Muscle of leg (tissue), 11 donors: Measurements from ENCODE around the gene DIS3L2. TPM values are rescaled to one million over a fixed set of nuclear protein-coding genes. Genes with fewer than 3 reads are reported as not detected.

Source experiments
- DNase-seq: peaks from one replicate; pipeline ENCODE4 v3.0.0; 2013
- H3K27ac ChIP-seq: one replicate; pipeline ENCODE4 v1.5.1; 2013; ENCODE audit warnings: mild to moderate bottlenecking, low read length, control low read depth
- H3K27me3 ChIP-seq: one replicate; pipeline ENCODE4 v1.6.1; 2013; ENCODE audit warnings: low read length; ENCODE audit not compliant: control insufficient read depth, insufficient read depth
- H3K36me3 ChIP-seq: one replicate; pipeline ENCODE4 v1.6.1; 2013; ENCODE audit warnings: low read length; ENCODE audit not compliant: control insufficient read depth, insufficient read depth
- H3K4me1 ChIP-seq: one replicate; pipeline ENCODE4 v1.6.1; 2013; ENCODE audit warnings: low read length; ENCODE audit not compliant: control insufficient read depth, insufficient read depth
- H3K4me3 ChIP-seq: one replicate; pipeline ENCODE4 v1.5.1; 2013; ENCODE audit warnings: low read length, control low read depth
- H3K9me3 ChIP-seq: replicated peaks from 2 replicates; pipeline ENCODE4 v1.6.1; 2013; ENCODE audit warnings: low read depth, low read length; ENCODE audit not compliant: control insufficient read depth
- WGBS: methylation state at CpG from one replicate; pipeline ENCODE4 v1.1.5; 2013; ENCODE audit warnings: missing lambda C conversion rate; ENCODE audit not compliant: insufficient coverage; 5-methylcytosine and 5-hydroxymethylcytosine counted together
- polyA plus RNA-seq, 8 donors: library from polyadenylated mRNA; unstranded; fragments of 120-200 nt; gene quantifications; one replicate each; pipeline versions ENCODE4 v1.2.1 to v1.2.3, GENCODE V29; 2013; ENCODE audit warnings: inconsistent platforms in 1 of 8, low replicate concordance in 1 of 8; ENCODE audit not compliant: insufficient read length in 8 of 8, insufficient read depth in 1 of 8
- total RNA-seq: library from RNA; stranded (reverse); fragments of 120-200 nt; gene quantifications from one replicate; pipeline ENCODE4 v1.2.4, GENCODE V29; 2013

DIS3L2 gene
- total and polyA plus RNA-seq, 9 donors: 19.3 to 29.8 (median 24.3) TPM

- Histone ChIP-seq H3K36me3 (peaks cover 3% of the 10 kb centered on the region), H3K4me1 (peaks cover 7% of the 10 kb centered on the region), H3K27me3 (no peaks in the 10 kb centered on the region), H3K27ac (no peak overlapping the region), H3K4me3 (no peak overlapping the region), H3K9me3 (peaks cover 2% of the 10 kb centered on the region)
- DNase-seq: no peak
- WGBS: no CpG with 5 or more reads among the region's 4 CpGs
These were observed 47.6 kb downstream of the DIS3L2 start for GRCh38 chr2:232008907-232009638.

DNA sequence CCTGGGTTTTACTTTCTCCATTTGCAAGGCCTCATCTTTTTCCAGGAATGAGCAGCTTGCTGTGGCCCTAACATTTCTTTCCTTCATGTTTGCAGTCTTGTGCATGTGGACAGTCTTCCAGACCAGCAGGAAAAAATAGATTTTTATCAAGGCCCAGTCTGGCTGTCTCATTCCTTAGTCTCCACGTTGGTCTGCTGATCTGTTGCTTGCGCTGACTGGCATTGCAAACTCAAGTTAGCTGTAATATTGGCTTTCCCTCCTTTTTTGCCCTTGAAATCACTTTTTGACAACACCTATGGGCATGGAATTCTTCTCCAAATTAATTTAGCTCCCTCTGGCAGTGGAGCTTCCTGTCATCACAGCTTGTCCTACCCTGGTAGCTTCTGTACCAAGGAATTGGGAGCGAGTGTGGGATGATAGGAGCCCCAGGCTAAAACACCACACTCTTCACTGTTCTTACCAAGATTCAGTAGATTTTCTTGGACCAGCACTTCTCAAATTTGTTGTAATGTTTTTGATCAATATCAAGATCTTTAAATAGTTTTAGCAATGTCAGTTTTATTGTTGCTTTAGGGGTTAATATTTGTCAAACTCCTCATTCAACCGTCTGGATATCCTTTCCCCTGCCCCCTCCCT is 48.2 kb downstream of the DIS3L2 start:
- H3K9me3 ChIP-seq: peaks cover 2% of the 10 kb centered on the region
- H3K27ac ChIP-seq: no peak overlapping the region
- 94% methylated on average over 2 of the region's 4 CpGs for WGBS
- DNase-seq: no peak
- H3K4me1 ChIP-seq: peaks cover 12% of the 10 kb centered on the region
- H3K27me3 ChIP-seq: no peaks in the 10 kb centered on the region
- no peak overlapping the region for H3K4me3 ChIP-seq
- H3K36me3 ChIP-seq: peaks cover 3% of the 10 kb centered on the region

DNA sequence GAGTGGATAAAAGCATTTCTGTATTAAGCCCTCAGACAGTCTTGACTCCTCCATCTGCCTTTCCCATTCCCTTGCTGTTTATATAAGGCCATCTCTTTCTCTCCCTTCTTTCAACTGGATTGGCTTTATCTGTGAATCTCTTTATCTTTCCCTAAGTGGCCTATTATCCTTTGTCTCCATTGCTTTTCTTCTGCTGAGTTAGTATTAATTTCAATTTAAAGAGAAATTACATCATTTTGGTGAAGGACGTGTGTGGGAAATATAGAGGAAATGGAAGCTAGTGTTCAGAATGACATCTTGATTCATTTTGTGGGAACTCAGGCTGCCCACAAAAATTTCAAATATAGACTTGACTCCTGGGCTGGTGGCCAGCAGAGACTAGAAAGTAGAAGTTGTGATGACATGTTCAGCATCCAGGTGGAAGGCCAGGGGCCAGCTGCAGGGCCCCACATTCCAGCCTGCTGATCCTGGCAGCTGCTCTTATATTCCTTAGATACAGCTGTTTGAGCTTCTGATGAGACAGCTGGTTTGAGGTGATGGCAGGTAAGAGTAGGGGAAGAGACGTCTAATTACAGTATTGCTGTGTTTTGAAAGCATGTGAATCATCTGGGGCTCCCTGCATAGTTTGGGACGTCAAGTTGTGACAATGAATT is 52.3 kb downstream of the DIS3L2 start:
- H3K9me3 ChIP-seq: no peaks in the 10 kb centered on the region
- WGBS: 0% methylated on average over 1 of the region's 3 CpGs
- H3K27me3 ChIP-seq: no peaks in the 10 kb centered on the region
- H3K4me1 ChIP-seq: peaks cover 19% of the 10 kb centered on the region
- no peak overlapping the region for H3K27ac ChIP-seq
- peak; percentile 43 for DNase-seq
- H3K4me3 ChIP-seq: no peak overlapping the region
- H3K36me3 ChIP-seq: peaks cover 4% of the 10 kb centered on the region

DNA sequence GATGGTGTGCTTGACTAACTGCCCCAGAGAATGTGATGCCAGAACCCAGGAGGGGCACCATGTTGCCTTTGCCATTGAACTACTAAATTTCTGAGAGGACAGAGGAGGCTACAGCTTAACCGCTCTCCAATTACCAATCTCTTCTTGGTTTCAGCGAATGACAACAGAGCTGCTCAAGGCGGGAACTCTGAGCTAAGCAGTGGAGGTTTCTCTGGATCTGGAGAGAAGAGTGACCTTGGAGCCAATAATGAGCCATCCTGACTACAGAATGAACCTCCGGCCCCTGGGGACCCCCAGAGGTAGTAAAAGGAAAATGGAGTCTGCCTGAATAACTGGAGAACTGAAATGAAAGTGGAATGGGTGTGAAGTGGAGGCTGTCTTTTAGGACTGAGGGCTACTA is 53.2 kb downstream of the DIS3L2 start:
- Histone ChIP-seq H3K27ac (no peak overlapping the region), H3K36me3 (peaks cover 4% of the 10 kb centered on the region), H3K4me3 (no peak overlapping the region), H3K9me3 (no peaks in the 10 kb centered on the region), H3K27me3 (no peaks in the 10 kb centered on the region), H3K4me1 (peaks cover 24% of the 10 kb centered on the region)
- no peak for DNase-seq
- WGBS: 71% methylated on average over 3 of the region's 4 CpGs

- peak; percentile 96 for DNase-seq
- H3K27me3 ChIP-seq: no peaks in the 10 kb centered on the region
- peaks cover 38% of the 10 kb centered on the region for H3K4me1 ChIP-seq
- H3K4me3 ChIP-seq: no peak overlapping the region
- peak overlapping the region; percentile 69 for H3K27ac ChIP-seq
- WGBS: 40% methylated on average over 1 of the region's 4 CpGs
- H3K36me3 ChIP-seq: peaks cover 14% of the 10 kb centered on the region
- no peaks in the 10 kb centered on the region for H3K9me3 ChIP-seq
These were observed 56.7 kb downstream of the DIS3L2 start for GRCh38 chr2:232018181-232018580.

GRCh38 chr2:232022718-232023117 is 61.2 kb downstream of the DIS3L2 start:
- Histone ChIP-seq H3K36me3 (peaks cover 14% of the 10 kb centered on the region), H3K27me3 (no peaks in the 10 kb centered on the region), H3K9me3 (no peaks in the 10 kb centered on the region), H3K4me3 (no peak overlapping the region), H3K4me1 (peaks cover 32% of the 10 kb centered on the region), H3K27ac (peak overlapping the region; percentile 75)
- DNase-seq: peak; percentile 49
- WGBS: no CpG with 5 or more reads among the region's 3 CpGs

DNA sequence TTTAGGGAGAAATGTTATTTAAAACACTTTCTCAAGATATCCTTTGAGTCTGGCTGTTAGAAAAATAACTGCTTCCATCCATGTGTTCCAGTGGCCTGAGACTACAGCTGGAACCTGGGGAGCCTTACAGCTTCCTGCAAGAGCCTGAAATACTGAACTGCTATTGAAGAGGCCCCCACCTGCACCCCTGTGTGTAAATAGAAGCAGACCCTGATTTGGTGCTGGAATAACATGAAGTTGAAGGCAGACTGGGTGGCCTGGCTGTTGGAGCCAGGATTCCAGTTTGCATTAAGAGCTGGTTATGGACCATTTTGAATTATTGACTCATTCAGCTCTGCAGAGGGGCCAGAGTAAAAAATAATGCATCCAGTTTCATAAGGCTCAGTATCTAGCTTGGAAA is 61.9 kb downstream of the DIS3L2 start:
- no peak for DNase-seq
- no peak overlapping the region for H3K4me3 ChIP-seq
- H3K27me3 ChIP-seq: no peaks in the 10 kb centered on the region
- H3K9me3 ChIP-seq: no peaks in the 10 kb centered on the region
- peaks cover 29% of the 10 kb centered on the region for H3K4me1 ChIP-seq
- H3K36me3 ChIP-seq: peaks cover 14% of the 10 kb centered on the region
- H3K27ac ChIP-seq: peak overlapping the region; percentile 37

DNA sequence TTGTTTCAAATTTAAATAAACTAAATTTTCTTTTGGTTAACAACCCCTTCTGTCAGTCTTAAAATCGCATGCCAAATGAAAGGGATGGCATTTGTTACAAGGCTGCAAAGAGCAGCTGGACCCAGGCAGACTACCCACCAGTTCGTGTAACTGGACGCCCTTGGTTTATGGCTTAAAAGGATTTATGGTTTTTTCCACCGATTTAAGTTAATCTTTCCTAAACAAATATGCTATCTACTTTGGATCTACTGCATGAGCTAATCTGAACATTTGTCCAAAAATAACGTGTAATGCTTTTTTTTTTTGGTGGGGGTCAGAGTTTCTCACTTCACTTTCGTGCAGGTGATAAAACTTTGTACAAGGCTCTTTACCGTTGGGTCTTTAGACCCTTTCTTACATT is 62.9 kb downstream of the DIS3L2 start:
- H3K27ac ChIP-seq: peak overlapping the region; percentile 57
- no peaks in the 10 kb centered on the region for H3K27me3 ChIP-seq
- H3K9me3 ChIP-seq: no peaks in the 10 kb centered on the region
- no CpG with 5 or more reads among the region's 7 CpGs for WGBS
- DNase-seq: peak; percentile 67
- peaks cover 30% of the 10 kb centered on the region for H3K4me1 ChIP-seq
- no peak overlapping the region for H3K4me3 ChIP-seq
- H3K36me3 ChIP-seq: peaks cover 14% of the 10 kb centered on the region

DNA sequence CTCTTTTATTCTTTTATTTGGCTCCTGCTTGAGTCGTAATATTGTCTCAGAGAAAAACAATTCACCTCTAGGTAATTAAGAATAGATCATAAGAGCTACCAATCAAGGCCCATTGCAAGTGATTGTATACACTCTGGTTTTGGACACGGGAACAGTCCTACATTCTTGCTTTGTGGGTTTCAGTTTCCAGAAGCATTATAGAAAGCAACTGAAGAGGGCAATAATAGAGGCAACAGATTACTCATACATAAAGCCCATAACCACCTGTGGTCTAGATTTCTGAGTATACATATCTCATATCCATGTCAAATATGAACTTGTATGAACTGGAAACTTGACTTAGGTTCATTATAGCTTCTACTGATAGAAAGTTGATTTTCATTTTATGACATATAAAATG is 65.4 kb downstream of the DIS3L2 start:
- no CpG with 5 or more reads among the region's 2 CpGs for WGBS

GRCh38 chr2:232027530-232027929 is 66.0 kb downstream of the DIS3L2 start:
- Histone ChIP-seq H3K27ac (no peak overlapping the region), H3K4me1 (peaks cover 13% of the 10 kb centered on the region), H3K4me3 (no peak overlapping the region), H3K9me3 (no peaks in the 10 kb centered on the region), H3K27me3 (no peaks in the 10 kb centered on the region), H3K36me3 (peaks cover 10% of the 10 kb centered on the region)
- DNase-seq: no peak

More for the DNA sequence above, 65.4 kb downstream of the DIS3L2 start:
- DNase-seq: no peak
- H3K27ac ChIP-seq: no peak overlapping the region
- peaks cover 12% of the 10 kb centered on the region for H3K36me3 ChIP-seq
- H3K4me3 ChIP-seq: no peak overlapping the region
- no peaks in the 10 kb centered on the region for H3K9me3 ChIP-seq
- peaks cover 17% of the 10 kb centered on the region for H3K4me1 ChIP-seq
- H3K27me3 ChIP-seq: no peaks in the 10 kb centered on the region
